ENCODE data around the gene MPO. TPM values are rescaled to one million over a fixed set of nuclear protein-coding genes. Genes with fewer than 3 reads are reported as not detected.
A peak's percentile ranks its signal among the peaks of the same experiment; 100 is the strongest.

The MPO gene
- total RNA-seq, 4 donors from 2014 or later = 0.24 to 0.45 TPM; not detected in 2

DNA sequence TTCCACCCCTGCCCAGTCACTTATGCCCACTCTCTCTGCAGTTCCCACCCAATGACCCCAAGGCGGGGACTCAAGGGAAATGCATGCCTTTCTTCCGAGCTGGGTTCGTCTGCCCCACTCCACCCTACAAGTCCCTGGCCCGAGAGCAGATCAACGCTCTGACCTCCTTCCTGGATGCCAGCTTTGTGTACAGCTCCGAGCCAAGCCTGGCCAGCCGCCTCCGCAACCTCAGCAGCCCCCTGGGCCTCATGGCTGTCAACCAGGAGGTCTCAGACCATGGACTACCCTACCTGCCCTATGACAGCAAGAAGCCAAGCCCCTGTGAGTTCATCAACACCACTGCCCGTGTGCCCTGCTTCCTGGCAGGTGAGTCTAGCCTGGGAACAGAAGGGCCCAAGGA is 28.6 kb downstream of the MPO start:
- Histone ChIP-seq H3K4me3 (replicated peaks in 1 of 3) (no peak overlapping the region), H3K36me3 (no peaks in the 10 kb centered on the region), H3K27ac (no peak overlapping the region), H3K27me3 (no peaks in the 10 kb centered on the region), H3K9me3 (no peaks in the 10 kb centered on the region), H3K4me1 (peaks cover 4 to 7% of the 10 kb centered on the region in 2 donors)
- DNase-seq = no peak
- intact Hi-C loops (cut with DNase I) = no loop called here
- TF ChIP-seq POLR2A (IDR thresholded peaks at IDR 0.05) = no peak
- TF ChIP-seq CTCF (IDR thresholded peaks at IDR 0.05) = no peak
- WGBS, 2 donors = 59 to 72% methylated on average over 8 to 9 of the region's 9 CpGs

- Histone ChIP-seq H3K4me3 (replicated peaks in 1 of 3) (no peak overlapping the region), H3K36me3 (no peaks in the 10 kb centered on the region), H3K27me3 (no peaks in the 10 kb centered on the region), H3K27ac (no peak overlapping the region), H3K9me3 (no peaks in the 10 kb centered on the region), H3K4me1 (peaks cover 4 to 7% of the 10 kb centered on the region in 2 donors)
- intact Hi-C loops (cut with DNase I) = no loop called here
- DNase-seq = no peak
- WGBS, 2 donors = 90 to 92% methylated on average over 10 to 12 of the region's 12 CpGs
- no peak for TF ChIP-seq POLR2A (IDR thresholded peaks at IDR 0.05)
- no peak for TF ChIP-seq CTCF (IDR thresholded peaks at IDR 0.05)
These were observed 30.3 kb downstream of the MPO start for GRCh38 chr17:58250344-58251011.

DNA sequence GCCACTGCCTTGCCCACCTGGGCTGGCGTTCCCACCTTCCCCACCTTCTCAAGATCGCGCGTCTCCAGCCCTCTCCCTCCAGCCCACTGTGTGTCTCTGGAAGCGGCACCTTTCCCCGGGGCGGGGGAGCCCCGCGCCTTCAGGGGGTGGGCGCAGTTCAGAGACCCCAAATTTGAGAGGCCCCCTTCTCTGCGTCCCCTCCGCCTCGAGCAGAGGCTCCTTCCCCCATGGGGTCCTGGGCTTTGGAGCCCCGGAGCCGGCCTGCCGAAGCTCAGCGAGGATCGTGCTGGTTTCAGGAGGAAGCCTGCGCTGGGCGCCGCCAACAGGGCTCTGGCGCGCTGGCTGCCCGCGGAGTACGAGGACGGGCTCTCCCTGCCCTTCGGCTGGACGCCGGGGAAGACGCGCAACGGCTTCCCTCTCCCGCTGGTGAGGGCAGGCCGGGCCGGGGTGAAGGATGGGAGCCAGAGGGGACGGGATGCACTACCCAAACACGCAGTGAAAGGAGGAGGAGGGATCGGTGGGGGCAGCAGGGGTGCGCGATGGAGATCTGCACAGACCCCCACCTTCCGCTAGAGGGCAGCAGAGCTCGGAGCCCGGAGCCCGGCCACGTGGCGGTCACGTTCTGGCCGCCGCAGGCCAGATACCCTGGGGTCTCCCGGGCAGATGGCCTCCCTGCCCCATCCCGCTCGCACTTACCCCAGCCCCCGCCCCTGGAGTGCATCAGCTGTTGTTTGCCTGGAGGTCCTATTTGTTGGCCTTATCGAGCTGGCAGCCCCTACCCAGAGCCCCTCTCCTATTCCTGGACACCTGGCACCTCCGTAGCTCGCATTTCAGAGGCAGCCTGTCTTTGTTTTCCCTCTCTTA is 31.2 kb downstream of the MPO start:
- TF ChIP-seq CTCF (IDR thresholded peaks at IDR 0.05) (peak; percentile 61 to 96 (median 81)), POLR2A (IDR thresholded peaks at IDR 0.05) (no peak)
- no peaks in the 10 kb centered on the region for H3K9me3 ChIP-seq
- intact Hi-C loops (cut with DNase I) = no loop called here
- DNase-seq = peak; percentile 47 to 62
- WGBS, 2 donors = 11 to 12% methylated on average over 18 to 24 of the region's 57 CpGs
- H3K4me1 ChIP-seq = peaks cover 4 to 7% of the 10 kb centered on the region in 2 donors
- H3K27me3 ChIP-seq = no peaks in the 10 kb centered on the region
- no peaks in the 10 kb centered on the region for H3K36me3 ChIP-seq
- H3K27ac ChIP-seq = no peak overlapping the region
- H3K4me3 ChIP-seq (replicated peaks in 1 of 3) = peak overlapping the region; percentile 16 to 31 (median 24)

DNA sequence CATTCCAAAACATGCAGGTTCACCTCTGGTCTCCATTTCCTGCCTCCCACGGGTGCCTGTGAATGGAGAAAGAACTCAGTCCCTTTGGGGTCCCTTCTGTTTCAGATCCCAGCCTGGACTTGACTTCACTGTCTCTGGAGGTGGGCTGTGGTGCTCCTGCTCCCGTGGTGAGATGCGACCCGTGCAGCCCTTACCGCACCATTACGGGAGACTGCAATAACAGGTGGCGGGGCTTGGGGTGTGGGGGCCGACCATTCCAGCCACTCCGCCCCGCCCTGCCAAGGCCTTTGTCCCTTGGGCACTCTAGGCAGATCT is 31.8 kb downstream of the MPO start:
- TF ChIP-seq POLR2A (IDR thresholded peaks at IDR 0.05) = no peak
- TF ChIP-seq CTCF (IDR thresholded peaks at IDR 0.05) = no peak
- Histone ChIP-seq H3K27ac (no peak overlapping the region), H3K9me3 (no peaks in the 10 kb centered on the region), H3K4me3 (replicated peaks in 1 of 3) (peak overlapping the region in 1 of 3 donors; percentile 31), H3K36me3 (no peaks in the 10 kb centered on the region), H3K4me1 (peaks cover 4 to 7% of the 10 kb centered on the region in 2 donors), H3K27me3 (no peaks in the 10 kb centered on the region)
- intact Hi-C loops (cut with DNase I) = no loop called here
- 13 to 18% methylated on average over 2 to 9 of the region's 10 CpGs for WGBS, 2 donors
- no peak for DNase-seq

Data from thyroid gland (tissue), 4 donors.